IPS DF 19.7 (cell line): ENCODE data around the gene GCC1.
A peak's percentile ranks its signal among the peaks of the same experiment; 100 is the strongest.
"Not testable (repeated sequence)": the region's sequence is repeated elsewhere in the genome, so short reads cannot be mapped to it uniquely, and the experiment has no call there.

Experiments
- DNase-seq: peaks from one replicate; pipeline ENCODE4 v3.0.0-alpha.2; 2013; ENCODE audit warnings: low read depth, low spot score

Gene GCC1

DNA sequence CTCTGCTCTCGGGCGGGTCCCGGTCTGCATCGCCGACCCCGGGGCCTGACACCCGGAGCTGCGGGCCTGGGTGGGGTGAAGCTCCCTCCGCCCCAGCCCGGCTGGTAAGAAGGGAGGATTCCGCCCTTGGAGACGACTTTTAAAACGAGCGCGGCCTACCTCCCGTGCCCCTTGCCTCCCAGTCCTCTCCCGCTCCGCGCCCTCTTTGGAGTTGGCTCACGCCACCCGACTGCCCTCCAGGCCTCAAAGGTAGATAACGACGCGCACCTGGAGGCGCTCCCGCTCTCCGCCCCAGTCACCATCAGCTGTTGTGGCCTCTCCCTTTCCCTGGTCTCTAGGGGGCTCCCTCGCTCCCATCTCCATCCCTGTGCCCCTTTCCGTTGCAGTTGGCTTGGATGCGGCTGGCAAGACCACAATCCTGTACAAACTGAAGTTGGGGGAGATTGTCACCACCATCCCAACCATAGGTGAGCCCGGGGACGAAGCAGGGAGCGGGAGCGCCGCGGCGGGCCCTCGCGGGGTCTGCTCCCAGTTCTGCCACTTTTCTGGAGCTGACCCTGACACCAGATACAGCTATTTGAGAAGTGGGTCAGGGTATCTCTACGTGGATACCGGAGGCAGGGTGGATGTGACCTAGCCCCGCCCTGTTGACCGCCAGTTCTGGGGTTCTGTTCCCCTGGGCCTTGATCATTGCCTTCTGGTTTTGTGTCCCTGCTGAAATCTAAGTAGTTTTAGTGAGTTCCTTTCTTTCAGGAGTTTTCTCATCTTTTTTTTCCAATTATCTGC lies 3.5 kb upstream of the GCC1 start:
- DNase-seq, result peak; percentile 54

DNA sequence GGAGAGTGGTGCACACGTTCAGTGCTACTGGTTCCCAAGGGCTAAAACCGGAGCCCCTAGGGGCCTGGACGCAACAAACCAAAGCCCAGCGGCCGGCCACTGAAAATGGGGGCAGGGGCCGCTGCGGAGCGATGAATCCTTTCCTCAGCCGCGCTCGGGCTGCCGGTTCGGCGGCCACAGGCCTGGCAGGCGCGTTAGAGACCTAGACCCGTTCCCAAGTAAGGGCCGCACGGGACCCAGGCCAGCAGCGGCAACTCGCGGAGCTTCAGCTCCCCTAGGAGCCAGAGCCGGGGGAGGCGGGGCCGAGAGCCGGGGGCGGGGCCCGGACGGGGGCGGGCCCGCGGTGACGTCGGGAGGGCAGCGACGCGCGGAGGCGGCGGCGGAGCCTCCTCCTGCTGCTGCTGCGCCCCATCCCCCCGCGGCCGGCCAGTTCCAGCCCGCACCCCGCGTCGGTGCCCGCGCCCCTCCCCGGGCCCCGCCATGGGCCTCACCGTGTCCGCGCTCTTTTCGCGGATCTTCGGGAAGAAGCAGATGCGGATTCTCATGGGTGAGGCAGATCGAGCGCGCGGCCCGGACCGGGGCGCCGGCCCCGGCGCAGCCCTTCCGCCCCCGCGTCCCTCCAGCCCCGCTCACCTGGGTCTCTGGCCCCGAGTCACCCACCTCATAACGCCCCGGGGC lies 2.8 kb upstream of the GCC1 start, which contains the start of gene ARF5:
Gene ARF5, plus strand, starts transcription at position 393 of the 678 bp plus-strand sequence. Its CDS starts 88 bp downstream, at position 481.
- DNase-seq, result peak; percentile 40

GRCh38 chr7:127587663-127588018 lies 2.2 kb upstream of the GCC1 start:
- DNase-seq, result no peak

DNA sequence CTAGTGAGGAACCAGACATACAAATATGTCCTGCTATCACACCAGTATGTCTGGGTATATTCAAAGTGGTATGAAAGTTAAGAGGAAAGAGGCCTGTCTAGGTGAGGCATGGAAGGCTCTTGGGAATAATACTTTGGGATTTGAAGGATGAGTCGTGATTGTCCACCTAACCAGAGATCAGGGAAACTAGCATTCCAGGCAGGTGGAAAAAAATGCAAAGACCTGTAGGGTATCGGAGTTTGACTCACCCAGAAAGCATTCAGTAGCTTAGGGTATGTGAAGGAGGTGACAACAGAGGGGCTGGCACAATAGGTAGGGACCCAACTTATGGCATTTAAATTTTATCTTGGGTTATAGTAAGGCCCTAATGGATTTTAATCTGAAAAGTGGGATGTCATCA lies 950 bp upstream of the GCC1 start:
- DNase-seq, result no peak

DNA sequence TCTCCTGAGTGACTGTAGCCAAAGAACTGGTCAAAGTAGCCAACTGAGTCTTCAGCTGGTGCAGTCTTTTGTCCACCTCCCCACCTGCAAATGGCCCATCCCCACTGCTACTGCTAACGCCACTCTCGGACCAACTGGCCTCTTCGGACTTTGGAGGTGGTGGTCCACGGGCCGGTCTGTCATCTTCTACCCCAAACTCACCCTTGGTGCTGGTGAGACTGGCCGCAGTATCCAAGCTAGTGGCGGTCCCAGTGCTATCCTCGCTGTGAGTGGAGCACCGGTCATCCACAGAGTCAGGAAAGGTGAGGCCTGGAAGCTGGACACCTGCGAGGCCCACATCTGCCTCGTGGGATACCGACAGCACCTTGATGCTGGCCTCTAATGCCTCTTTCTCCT lies 750 bp downstream of the GCC1 start:
- DNase-seq, result no peak

DNA sequence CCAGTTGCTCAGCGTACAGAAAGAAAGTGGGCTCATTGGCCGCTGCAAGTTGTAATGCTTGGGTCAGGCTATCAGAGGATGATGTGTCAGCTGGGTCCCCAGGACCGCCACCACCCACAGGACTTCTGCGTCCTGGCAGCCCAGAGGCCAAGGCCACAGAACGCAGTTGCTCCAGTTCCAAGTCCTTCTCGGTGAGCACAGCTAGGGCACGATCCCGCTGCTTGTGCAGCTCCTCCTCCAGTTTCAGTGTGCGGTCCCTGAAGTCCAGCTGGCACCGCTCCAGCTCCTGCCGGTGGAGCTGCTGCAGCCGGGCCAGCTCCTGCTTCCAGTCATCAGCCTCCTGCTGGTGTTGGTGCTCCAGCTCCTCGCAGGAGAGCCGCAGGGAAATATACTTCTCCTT lies 3.0 kb downstream of the GCC1 start:
- no peak for DNase-seq

- DNase-seq, result no peak
These were observed 3.7 kb downstream of the GCC1 start for GRCh38 chr7:127581716-127582115.

DNA sequence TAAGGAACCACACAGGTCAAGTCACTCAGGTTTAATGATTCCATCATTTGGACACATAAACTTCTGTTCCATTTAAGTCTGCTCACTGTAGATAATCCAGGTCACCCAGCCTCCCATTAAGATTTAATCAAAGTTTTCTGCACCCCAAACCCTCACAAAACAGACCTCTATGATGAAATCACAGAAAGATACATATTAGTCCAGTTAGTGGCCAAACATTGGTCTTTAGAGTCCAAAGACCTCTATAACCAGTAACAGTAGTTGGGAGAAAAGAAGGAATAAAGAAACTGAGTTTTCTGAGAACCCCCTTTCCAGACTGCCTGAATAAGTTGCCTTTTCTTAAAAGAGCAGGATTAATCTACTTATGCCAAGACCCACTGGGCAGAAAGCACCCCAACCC lies 4.8 kb downstream of the GCC1 start:
- DNase-seq, result no peak

GRCh38 chr7:127578711-127579275 lies 6.6 kb downstream of the GCC1 start:
- DNase-seq, result no peak

- DNase-seq, result no peak
These were observed 7.2 kb downstream of the GCC1 start for GRCh38 chr7:127578036-127578684.

GRCh38 chr7:127571741-127572505 lies 13.5 kb downstream of the GCC1 start:
- DNase-seq, result no peak

DNA sequence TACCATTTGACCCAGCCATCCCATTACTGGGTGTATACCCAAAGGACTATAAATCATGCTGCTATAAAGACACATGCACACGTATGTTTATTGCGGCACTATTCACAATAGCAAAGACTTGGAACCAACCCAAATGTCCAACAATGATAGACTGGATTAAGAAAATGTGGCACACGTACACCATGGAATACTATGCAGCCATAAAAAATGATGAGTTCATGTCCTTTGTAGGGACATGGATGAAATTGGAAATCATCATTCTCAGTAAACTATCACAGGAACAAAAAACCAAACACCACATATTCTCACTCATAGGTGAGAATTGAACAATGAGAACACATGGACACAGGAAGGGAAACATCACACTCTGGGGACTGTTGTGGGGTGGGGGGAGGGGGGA lies 17.4 kb downstream of the GCC1 start:
- not testable (repeated sequence) for DNase-seq

GRCh38 chr7:127566242-127566641 lies 19.2 kb downstream of the GCC1 start:
- DNase-seq, result no peak

DNA sequence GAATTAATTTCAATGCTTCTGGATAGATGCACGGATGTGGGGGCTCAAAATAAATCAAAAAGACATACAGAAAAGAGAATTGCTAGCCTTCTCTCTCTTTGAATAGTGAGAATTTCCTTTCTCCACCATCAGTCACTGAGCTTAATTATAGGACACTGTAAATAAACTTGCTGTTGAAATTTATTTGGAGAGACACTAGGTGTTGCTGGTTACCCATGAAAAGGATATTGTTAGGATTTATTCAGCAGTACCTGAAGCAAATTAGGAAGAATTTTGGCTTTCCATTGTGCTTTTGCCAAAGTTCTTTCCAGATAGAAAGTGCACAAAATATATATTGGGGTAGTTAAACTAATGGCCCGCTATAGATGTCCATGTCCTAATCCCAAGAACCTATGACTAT lies 27.6 kb downstream of the GCC1 start:
- DNase-seq, result no peak

DNA sequence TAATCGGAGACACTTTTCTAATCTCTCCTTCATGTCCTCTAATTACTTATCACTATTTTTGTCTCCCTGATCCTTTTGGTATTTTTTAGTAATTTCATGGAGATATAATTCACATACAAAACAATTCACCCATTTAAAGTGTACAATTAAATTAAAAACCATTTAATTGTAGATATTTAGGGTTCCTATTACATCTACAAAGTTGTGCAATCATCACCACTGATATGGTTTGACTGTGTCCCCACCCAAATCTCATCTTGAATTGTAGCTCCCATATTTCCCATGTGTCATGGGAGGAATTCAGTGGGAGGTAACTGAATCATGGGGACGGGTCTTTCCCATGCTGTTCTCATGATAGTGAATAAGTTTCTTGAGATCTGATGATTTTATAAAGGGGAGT lies 29.0 kb downstream of the GCC1 start:
- no peak for DNase-seq

DNA sequence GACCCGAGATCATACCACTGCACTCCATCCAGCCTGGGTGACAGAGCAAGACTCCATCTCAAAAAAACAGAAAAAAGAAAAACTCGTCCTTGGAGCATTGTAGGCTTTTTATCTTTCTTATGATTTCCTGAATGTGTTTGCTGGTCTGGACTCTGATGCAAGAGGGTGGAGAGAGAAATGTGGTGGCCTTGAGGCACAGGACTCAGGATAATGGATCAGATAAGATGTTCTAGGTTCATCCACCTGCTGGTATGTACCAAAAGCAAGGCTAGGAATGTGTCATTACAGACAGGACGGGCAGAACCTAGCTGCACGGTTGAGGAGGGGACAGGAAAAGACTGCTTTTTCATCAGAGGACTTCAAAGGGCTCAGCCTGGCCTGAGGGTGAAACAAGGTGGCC lies 33.5 kb downstream of the GCC1 start:
- DNase-seq, result no peak

DNA sequence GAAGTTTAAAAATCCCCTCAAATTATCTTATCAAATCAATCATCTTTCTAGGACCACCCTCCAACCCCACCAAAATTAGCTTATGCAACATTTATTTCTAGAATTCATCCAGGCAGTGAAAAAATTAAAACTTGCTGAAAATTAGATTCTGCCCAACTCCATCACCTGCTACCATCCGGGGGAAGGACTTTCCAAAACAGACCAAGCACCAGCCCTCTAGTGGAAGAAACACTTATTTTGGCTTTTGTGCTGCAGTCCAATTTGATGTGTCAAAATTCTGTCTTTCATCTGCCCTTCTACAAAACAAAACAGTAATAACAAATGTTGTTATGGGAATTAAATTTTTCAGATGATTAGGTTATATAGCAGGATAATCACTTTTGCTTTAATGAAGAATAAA lies 35.1 kb downstream of the GCC1 start:
- DNase-seq, result no peak

DNA sequence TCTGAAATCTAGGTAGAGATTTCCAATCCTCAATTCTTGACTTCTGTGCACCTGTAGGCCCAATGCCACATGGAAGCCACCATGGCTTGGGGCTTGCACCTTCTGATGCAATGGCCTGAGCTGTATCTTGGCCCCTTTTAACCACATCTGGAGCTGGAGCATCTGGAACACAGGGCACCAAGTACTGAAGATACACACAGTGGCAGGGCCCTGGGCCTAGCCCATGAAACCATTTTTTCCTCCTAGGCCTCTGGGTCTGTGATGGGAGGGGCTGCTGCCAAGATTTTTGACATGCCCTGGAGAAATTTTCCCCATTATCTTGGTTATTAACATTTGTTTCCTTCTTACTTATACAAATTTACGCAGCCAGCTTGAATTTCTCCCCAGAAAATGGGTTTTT lies 39.1 kb downstream of the GCC1 start:
- no peak for DNase-seq

GRCh38 chr7:127541548-127541947 lies 43.8 kb downstream of the GCC1 start:
- DNase-seq, result no peak

GRCh38 chr7:127540461-127540860 lies 44.9 kb downstream of the GCC1 start:
- DNase-seq, result not testable (repeated sequence)

DNA sequence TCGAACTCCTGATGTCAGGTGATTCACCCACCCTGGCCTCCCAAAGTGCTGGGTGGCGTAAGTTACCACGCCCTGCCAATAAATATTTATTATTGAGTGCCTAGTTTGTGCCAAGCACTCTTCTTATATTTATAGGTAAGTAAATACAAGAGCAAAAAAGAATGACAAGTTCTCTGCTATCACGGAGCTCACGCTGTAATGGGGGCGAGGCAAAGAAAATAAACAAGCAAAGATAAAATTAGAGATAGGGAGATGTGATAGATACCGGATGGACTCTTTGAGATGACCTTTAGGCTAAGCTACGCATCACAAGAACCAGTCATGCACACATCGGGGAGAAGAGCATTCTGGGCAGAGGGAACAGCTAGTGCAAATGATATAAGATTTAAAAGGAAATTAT lies 46.3 kb downstream of the GCC1 start:
- DNase-seq, result no peak

- no peak for DNase-seq
These were observed 48.7 kb downstream of the GCC1 start for GRCh38 chr7:127536741-127537140.
